Measurements from ENCODE around the gene OR1F1.
"Not testable (repeated sequence)": the region's sequence is repeated elsewhere in the genome, so short reads cannot be mapped to it uniquely, and the experiment has no call there.

Gene OR1F1

GRCh38 chr16:3205939-3206338, 17.9 kb downstream of the OR1F1 start:
- FAIRE-seq = not testable (repeated sequence)

GRCh38 chr16:3207086-3207953, 19.3 kb downstream of the OR1F1 start:
- FAIRE-seq = no peak

GRCh38 chr16:3212006-3212405, 24.0 kb downstream of the OR1F1 start:
- no peak for FAIRE-seq

GRCh38 chr16:3212567-3212966, 24.6 kb downstream of the OR1F1 start:
- no peak for FAIRE-seq

GRCh38 chr16:3214904-3215600, 27.0 kb downstream of the OR1F1 start:
- no peak for FAIRE-seq

- no peak for FAIRE-seq
These were observed 27.7 kb downstream of the OR1F1 start for GRCh38 chr16:3215601-3216262.

GRCh38 chr16:3216263-3216640, 28.2 kb downstream of the OR1F1 start:
- FAIRE-seq = no peak

GRCh38 chr16:3220839-3221238, 32.8 kb downstream of the OR1F1 start:
- FAIRE-seq = no peak

GRCh38 chr16:3223913-3224515, 36.0 kb downstream of the OR1F1 start:
- FAIRE-seq = no peak

GRCh38 chr16:3234543-3234856, 46.5 kb downstream of the OR1F1 start:
- no peak for FAIRE-seq

- no peak for FAIRE-seq
These were observed 47.0 kb downstream of the OR1F1 start, which contains the start of gene ZNF200 for GRCh38 chr16:3234857-3235561. TSS of gene ZNF200 (minus strand) at chr16:3235158. CDS start at chr16:3233755, 1,403 bp downstream.

- FAIRE-seq = no peak
These were observed 48.1 kb downstream of the OR1F1 start for GRCh38 chr16:3235856-3236669.

GRCh38 chr16:3241761-3242160, 53.8 kb downstream of the OR1F1 start:
- FAIRE-seq = no peak

GRCh38 chr16:3242709-3243108, 54.7 kb downstream of the OR1F1 start:
- no peak for FAIRE-seq

- FAIRE-seq = no peak
These were observed 55.9 kb downstream of the OR1F1 start for GRCh38 chr16:3243882-3244281.

GRCh38 chr16:3246002-3246401, 58.0 kb downstream of the OR1F1 start:
- FAIRE-seq = no peak

GRCh38 chr16:3246876-3247275, 58.9 kb downstream of the OR1F1 start:
- FAIRE-seq = no peak

GRCh38 chr16:3248596-3248995, 60.6 kb downstream of the OR1F1 start:
- FAIRE-seq = no peak

GRCh38 chr16:3249020-3249419, 61.0 kb downstream of the OR1F1 start:
- FAIRE-seq = no peak

- no peak for FAIRE-seq
These were observed 61.4 kb downstream of the OR1F1 start for GRCh38 chr16:3249451-3249850.

- FAIRE-seq = no peak
These were observed 65.0 kb downstream of the OR1F1 start for GRCh38 chr16:3252967-3253366.

GRCh38 chr16:3254309-3254708, 66.3 kb downstream of the OR1F1 start:
- no peak for FAIRE-seq

Measured in colon (tissue), 2 donors.